Activated CD4-positive, alpha-beta T cell treated with anti-CD3 and anti-CD28 coated beads for 36 hours (primary cell): ENCODE results near the gene AACS. TPM values are rescaled to one million over a fixed set of nuclear protein-coding genes. Genes with fewer than 3 reads are reported as not detected.

Source experiments
- ATAC-seq: fragments of 200-7000 bp; cut with Tn5 transposase; one replicate; pipeline ENCODE4 v1.10.0; 2021; ENCODE audit warnings: mild to moderate bottlenecking, moderate library complexity
- CTCF ChIA-PET: fragments of 350-600 bp; sonication (Branson Sonifier 250); formaldehyde crosslinking; loops from one replicate; lab custom pipeline; 2021; ENCODE audit warnings: antibody characterized with exemption; lab: Charles Lee
- POLR2A ChIA-PET: fragments of 350-600 bp; sonication (Branson Sonifier 250); formaldehyde crosslinking; loops from one replicate; lab custom pipeline; 2021; ENCODE audit warnings: antibody characterized with exemption, inconsistent platforms; lab: Charles Lee
- DNase-seq: peaks from one replicate; pipeline ENCODE4 v3.0.0-alpha.2; 2020
- H3K27ac Mint-ChIP-seq: one replicate; pipeline ENCODE4 v1.8.0; 2021; ENCODE audit warnings: mixed read lengths
- H3K27me3 Mint-ChIP-seq: one replicate; pipeline ENCODE4 v1.8.0; 2021; ENCODE audit warnings: mixed read lengths
- H3K36me3 Mint-ChIP-seq: one replicate; pipeline ENCODE4 v1.8.0; 2021; ENCODE audit warnings: low read depth, mixed read lengths
- H3K4me1 Mint-ChIP-seq: one replicate; pipeline ENCODE4 v1.8.0; 2021; ENCODE audit warnings: mixed read lengths
- H3K4me3 Mint-ChIP-seq: one replicate; pipeline ENCODE4 v1.8.0; 2021; ENCODE audit warnings: mild to moderate bottlenecking, moderate library complexity, mixed read lengths
- H3K9me3 Mint-ChIP-seq: one replicate; pipeline ENCODE4 v1.8.0; 2021; ENCODE audit warnings: low read depth, mixed read lengths
- intact Hi-C, 2 experiments: fragments of 100-400 bp; cut with DNase I in 1 of 2; cut with micrococcal nuclease in 1 of 2; formaldehyde crosslinking; loops; one replicate each; pipeline versions ENCODE4 v1.14.2 to v1.15.1; 2022 to 2024; cut with DNase I, micrococcal nuclease
- total RNA-seq, 2 experiments: library from RNA; stranded (reverse); gene quantifications; one replicate each; pipeline ENCODE4 v1.2.3, GENCODE V29; 2021

The AACS gene, protein sequence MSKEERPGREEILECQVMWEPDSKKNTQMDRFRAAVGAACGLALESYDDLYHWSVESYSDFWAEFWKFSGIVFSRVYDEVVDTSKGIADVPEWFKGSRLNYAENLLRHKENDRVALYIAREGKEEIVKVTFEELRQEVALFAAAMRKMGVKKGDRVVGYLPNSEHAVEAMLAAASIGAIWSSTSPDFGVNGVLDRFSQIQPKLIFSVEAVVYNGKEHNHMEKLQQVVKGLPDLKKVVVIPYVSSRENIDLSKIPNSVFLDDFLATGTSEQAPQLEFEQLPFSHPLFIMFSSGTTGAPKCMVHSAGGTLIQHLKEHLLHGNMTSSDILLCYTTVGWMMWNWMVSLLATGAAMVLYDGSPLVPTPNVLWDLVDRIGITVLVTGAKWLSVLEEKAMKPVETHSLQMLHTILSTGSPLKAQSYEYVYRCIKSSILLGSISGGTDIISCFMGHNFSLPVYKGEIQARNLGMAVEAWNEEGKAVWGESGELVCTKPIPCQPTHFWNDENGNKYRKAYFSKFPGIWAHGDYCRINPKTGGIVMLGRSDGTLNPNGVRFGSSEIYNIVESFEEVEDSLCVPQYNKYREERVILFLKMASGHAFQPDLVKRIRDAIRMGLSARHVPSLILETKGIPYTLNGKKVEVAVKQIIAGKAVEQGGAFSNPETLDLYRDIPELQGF
- 10 to 100 TPM; 13.9 to 16.6 TPM for total RNA-seq

GRCh38 chr12:125065021-125065918 lies at the start of gene AACS:
TSS of gene AACS (plus strand) at chr12:125065435. CDS start at chr12:125065585, 150 bp downstream.
- ChIA-PET POLR2A (interaction anchor here (2.3 kb wide), 1 partner anchor 16 kb away, joined by 7 read pairs; no protein-coding TSS in a partner anchor), CTCF (no interaction called here)
- peak; percentile 98 for ATAC-seq
- H3K4me1 Mint-ChIP-seq = peaks cover 13% of the 10 kb centered on the region
- no peaks in the 10 kb centered on the region for H3K36me3 Mint-ChIP-seq
- H3K27me3 Mint-ChIP-seq = peaks cover 8% of the 10 kb centered on the region
- peak within 1 kb of the TSS; percentile 71 for H3K4me3 Mint-ChIP-seq
- no peaks in the 10 kb centered on the region for H3K9me3 Mint-ChIP-seq
- DNase-seq = peak; percentile 89
- intact Hi-C loops = loop anchor here (1.0 to 5.0 kb wide), 6 partner anchors 16 to 1093 kb away; partner anchors contain the start of genes BRI3BP (in 2 of the 2), CCDC92 (in 1 of the 2) and DHX37 (in 1 of the 2)
- H3K27ac Mint-ChIP-seq = peak within 1 kb of the TSS; percentile 37

GRCh38 chr12:125015680-125016310 lies 49.4 kb upstream of the AACS start:
- CTCF ChIA-PET = no interaction called here
- H3K4me3 Mint-ChIP-seq = no peak overlapping the region

GRCh38 chr12:125017801-125018200 lies 47.4 kb upstream of the AACS start:
- ATAC-seq (no peak), DNase-seq (no peak)
- H3K9me3 Mint-ChIP-seq = peaks cover 2% of the 10 kb centered on the region
- no peaks in the 10 kb centered on the region for H3K27me3 Mint-ChIP-seq
- H3K4me3 Mint-ChIP-seq = no peak overlapping the region
- ChIA-PET POLR2A (interaction anchor here (0.7 kb wide), 1 partner anchor 38 kb away, joined by 3 read pairs; no protein-coding TSS in a partner anchor), CTCF (no interaction called here)
- no peaks in the 10 kb centered on the region for H3K4me1 Mint-ChIP-seq
- no peak overlapping the region for H3K27ac Mint-ChIP-seq
- peaks cover 37% of the 10 kb centered on the region for H3K36me3 Mint-ChIP-seq
- intact Hi-C loops = no loop called here

More at GRCh38 chr12:125015680-125016310, 49.4 kb upstream of the AACS start:
- Mint-ChIP-seq H3K27me3 (no peaks in the 10 kb centered on the region), H3K9me3 (no peaks in the 10 kb centered on the region), H3K4me1 (no peaks in the 10 kb centered on the region), H3K27ac (no peak overlapping the region), H3K36me3 (peaks cover 23% of the 10 kb centered on the region)
- POLR2A ChIA-PET = no interaction called here
- DNase-seq (no peak), ATAC-seq (no peak)
- intact Hi-C loops = no loop called here

GRCh38 chr12:125018356-125018755 lies 46.9 kb upstream of the AACS start:
- Mint-ChIP-seq H3K27ac (no peak overlapping the region), H3K27me3 (no peaks in the 10 kb centered on the region), H3K4me1 (no peaks in the 10 kb centered on the region), H3K9me3 (peaks cover 2% of the 10 kb centered on the region), H3K36me3 (peaks cover 42% of the 10 kb centered on the region), H3K4me3 (no peak overlapping the region)
- DNase-seq = no peak
- intact Hi-C loops = no loop called here
- ChIA-PET CTCF (no interaction called here), POLR2A (no interaction called here)
- no peak for ATAC-seq

GRCh38 chr12:125021096-125021495 lies 44.1 kb upstream of the AACS start:
- no peak overlapping the region for H3K4me3 Mint-ChIP-seq
- ChIA-PET CTCF (interaction anchor here (0.7 to 0.8 kb wide), 2 partner anchors 19 to 28 kb away, joined by 3 read pairs; no protein-coding TSS in a partner anchor), POLR2A (no interaction called here)
- no peak for DNase-seq
- intact Hi-C loops = no loop called here
- no peak overlapping the region for H3K27ac Mint-ChIP-seq
- no peaks in the 10 kb centered on the region for H3K4me1 Mint-ChIP-seq
- peaks cover 35% of the 10 kb centered on the region for H3K36me3 Mint-ChIP-seq
- no peaks in the 10 kb centered on the region for H3K27me3 Mint-ChIP-seq
- peaks cover 2% of the 10 kb centered on the region for H3K9me3 Mint-ChIP-seq
- ATAC-seq = no peak

GRCh38 chr12:125021771-125022170 lies 43.5 kb upstream of the AACS start:
- H3K4me1 Mint-ChIP-seq = no peaks in the 10 kb centered on the region
- H3K4me3 Mint-ChIP-seq = no peak overlapping the region
- intact Hi-C loops = no loop called here
- ATAC-seq (no peak), DNase-seq (no peak)
- peaks cover 33% of the 10 kb centered on the region for H3K36me3 Mint-ChIP-seq
- H3K27me3 Mint-ChIP-seq = no peaks in the 10 kb centered on the region
- no peak overlapping the region for H3K27ac Mint-ChIP-seq
- CTCF ChIA-PET = no interaction called here
- H3K9me3 Mint-ChIP-seq = peaks cover 2% of the 10 kb centered on the region
- POLR2A ChIA-PET = no interaction called here

- DNase-seq (no peak), ATAC-seq (no peak)
- intact Hi-C loops = no loop called here
- Mint-ChIP-seq H3K4me3 (no peak overlapping the region), H3K9me3 (peaks cover 2% of the 10 kb centered on the region), H3K4me1 (no peaks in the 10 kb centered on the region), H3K27ac (no peak overlapping the region), H3K27me3 (no peaks in the 10 kb centered on the region), H3K36me3 (peaks cover 34% of the 10 kb centered on the region)
- CTCF ChIA-PET = no interaction called here
- POLR2A ChIA-PET = no interaction called here
Observed at GRCh38 chr12:125023065-125023464, 42.2 kb upstream of the AACS start.

DNA sequence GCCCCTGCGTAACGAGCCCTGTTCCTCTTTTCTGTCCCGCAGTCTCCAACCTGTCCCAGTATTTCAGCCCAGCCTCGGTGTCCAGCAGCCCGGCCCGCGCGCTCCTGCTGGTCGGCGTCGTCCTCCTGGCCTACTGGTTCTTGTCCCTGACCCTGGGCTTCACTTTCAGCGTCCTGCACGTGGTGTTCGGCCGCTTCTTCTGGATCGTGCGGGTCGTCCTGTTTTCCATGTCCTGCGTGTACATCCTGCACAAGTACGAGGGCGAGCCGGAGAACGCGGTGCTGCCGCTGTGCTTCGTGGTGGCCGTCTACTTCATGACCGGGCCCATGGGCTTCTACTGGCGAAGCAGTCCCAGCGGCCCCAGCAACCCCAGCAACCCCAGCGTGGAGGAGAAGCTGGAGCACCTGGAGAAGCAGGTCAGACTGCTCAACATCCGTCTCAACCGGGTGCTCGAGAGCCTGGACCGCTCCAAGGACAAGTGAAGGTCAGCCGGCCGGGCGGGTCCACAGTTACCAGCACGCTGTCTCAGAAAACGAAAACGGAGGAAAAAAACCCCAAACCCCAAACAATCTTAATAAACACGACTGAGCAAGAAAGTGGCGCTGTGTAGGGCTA lies 40.2 kb upstream of the AACS start:
- H3K27me3 Mint-ChIP-seq = no peaks in the 10 kb centered on the region
- peaks cover 38% of the 10 kb centered on the region for H3K36me3 Mint-ChIP-seq
- CTCF ChIA-PET = no interaction called here
- H3K27ac Mint-ChIP-seq = no peak overlapping the region
- ATAC-seq (no peak), DNase-seq (no peak)
- POLR2A ChIA-PET = no interaction called here
- H3K4me3 Mint-ChIP-seq = no peak overlapping the region
- intact Hi-C loops = no loop called here
- H3K4me1 Mint-ChIP-seq = no peaks in the 10 kb centered on the region
- peaks cover 2% of the 10 kb centered on the region for H3K9me3 Mint-ChIP-seq

GRCh38 chr12:125025606-125026235 lies 39.5 kb upstream of the AACS start:
- H3K4me1 Mint-ChIP-seq = no peaks in the 10 kb centered on the region
- H3K27me3 Mint-ChIP-seq = no peaks in the 10 kb centered on the region
- intact Hi-C loops = no loop called here
- peaks cover 38% of the 10 kb centered on the region for H3K36me3 Mint-ChIP-seq
- H3K4me3 Mint-ChIP-seq = no peak overlapping the region
- H3K27ac Mint-ChIP-seq = no peak overlapping the region
- H3K9me3 Mint-ChIP-seq = peaks cover 2% of the 10 kb centered on the region
- DNase-seq (no peak), ATAC-seq (no peak)
- ChIA-PET CTCF (no interaction called here), POLR2A (no interaction called here)

DNA sequence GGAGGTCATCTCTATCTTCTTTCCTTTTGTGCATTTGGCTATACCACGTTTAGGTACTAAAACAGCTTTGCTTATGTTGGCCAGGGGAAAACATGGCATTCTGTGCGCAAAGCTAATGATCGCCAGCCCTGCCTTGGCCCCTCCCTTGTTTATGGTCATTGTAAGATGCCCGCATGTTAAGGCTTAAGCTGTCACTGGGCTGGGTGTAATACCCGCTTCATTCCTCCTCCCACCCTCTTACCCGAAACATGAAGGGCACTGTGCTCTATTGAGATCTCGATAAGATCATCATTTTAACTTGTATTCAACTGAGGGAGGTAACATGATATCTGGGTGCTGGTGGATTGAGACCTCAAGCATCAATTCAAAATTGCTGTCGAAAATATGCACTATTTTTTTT lies 37.1 kb upstream of the AACS start:
- H3K36me3 Mint-ChIP-seq = peaks cover 18% of the 10 kb centered on the region
- POLR2A ChIA-PET = no interaction called here
- CTCF ChIA-PET = no interaction called here
- H3K27ac Mint-ChIP-seq = no peak overlapping the region
- H3K4me3 Mint-ChIP-seq = no peak overlapping the region
- no peaks in the 10 kb centered on the region for H3K4me1 Mint-ChIP-seq
- no peaks in the 10 kb centered on the region for H3K9me3 Mint-ChIP-seq
- ATAC-seq (no peak), DNase-seq (no peak)
- no peaks in the 10 kb centered on the region for H3K27me3 Mint-ChIP-seq
- intact Hi-C loops = no loop called here
